ENCODE data around the gene LILRB5. TPM values are rescaled to one million over a fixed set of nuclear protein-coding genes. Genes with fewer than 3 reads are reported as not detected.
A peak's percentile ranks its signal among the peaks of the same experiment; 100 is the strongest.

Gene LILRB5
- total and polyA plus RNA-seq, 2 of the 8 experiments (the other 6 are each of a cell fraction or from before 2014, with no cell fraction given), result 0.05 TPM; not detected in 1

GRCh38 chr19:54266133-54266532 is 9.1 kb upstream of the LILRB5 start:
- Histone ChIP-seq H4K20me1 (replicated peaks in 1 of 2; ENCODE audit: control insufficient read depth in 1 of 2, insufficient read depth in 2 of 2, low read length in 2 of 2) (no peaks in the 10 kb centered on the region), H3K27me3 (replicated peaks in 1 of 4; ENCODE audit: control insufficient read depth in 3 of 4, extremely low read depth in 1 of 4, insufficient read depth in 3 of 4, low read length in 3 of 4) (no peaks in the 10 kb centered on the region), H2AFZ (ENCODE audit: low read length) (no peak overlapping the region), H3K27ac (ENCODE audit: low read depth, low read length) (no peak overlapping the region), H3K4me2 (ENCODE audit: insufficient read depth in 1 of 2, low read depth in 2 of 2, low read length in 2 of 2) (no peak overlapping the region), H3K79me2 (ENCODE audit: control insufficient read depth in 1 of 2, insufficient read depth in 2 of 2, low read length in 2 of 2) (no peaks in the 10 kb centered on the region), H4K91ac (replicated peaks; ENCODE audit: insufficient read length, low read length) (no peak overlapping the region), H3K4ac (replicated peaks; ENCODE audit: insufficient read length, low read depth, low read length) (no peak overlapping the region), H2BK120ac (replicated peaks; ENCODE audit: low read depth, low read length) (no peak overlapping the region), H2BK12ac (ENCODE audit: low read depth, low read length) (no peak overlapping the region), H3K4me1 (replicated peaks in 1 of 4; ENCODE audit: control insufficient read depth in 3 of 4, insufficient read depth in 4 of 4, low read length in 3 of 4) (peaks cover 0 to 2% (median 0%) of the 10 kb centered on the region in 4 experiments; a peak in 2 of 7 replicates), H3K9me3 (ENCODE audit: insufficient read depth in 2 of 2, low read depth in 1 of 2, low read length in 1 of 2) (no peaks in the 10 kb centered on the region), H3K23me2 (ENCODE audit: low read depth, low read length) (no peaks in the 10 kb centered on the region), H3K56ac (replicated peaks; ENCODE audit: insufficient read length, low read depth, low read length) (no peak overlapping the region), H2AK5ac (ENCODE audit: low read depth, low read length) (no peak overlapping the region), H3K79me1 (ENCODE audit: low read depth, low read length) (no peaks in the 10 kb centered on the region), H3K36me3 (ENCODE audit: control insufficient read depth in 2 of 4, insufficient read depth in 4 of 4, low read length in 3 of 4) (no peaks in the 10 kb centered on the region), H3K4me3 (ENCODE audit: extremely low read depth in 1 of 4, insufficient read depth in 2 of 4, low read depth in 3 of 4, low read length in 4 of 4) (no peak overlapping the region), H4K5ac (ENCODE audit: insufficient read length, low read depth, low read length) (no peak overlapping the region), H2BK20ac (ENCODE audit: low read length) (no peak overlapping the region), H3K18ac (ENCODE audit: extremely low read depth, low read length) (no peak overlapping the region), H3K14ac (ENCODE audit: insufficient read length) (no peak overlapping the region), H3K23ac (ENCODE audit: insufficient read length) (no peak overlapping the region), H4K8ac (ENCODE audit: extremely low read depth, insufficient read depth, low read length) (no peak overlapping the region), H2BK15ac (ENCODE audit: low read length) (no peak overlapping the region), H3K9ac (replicated peaks in 1 of 4; ENCODE audit: extremely low read depth in 1 of 4, low read depth in 3 of 4, low read length in 3 of 4) (no peak overlapping the region), H2BK5ac (ENCODE audit: low read depth, low read length) (no peak overlapping the region)
- peak; percentile 55 for TF ChIP-seq SIX5 (IDR thresholded peaks at IDR 0.05; ENCODE audit: low read depth, low read length)
- peak; percentile 79 to 96 (median 91) for TF ChIP-seq CTCF (IDR thresholded peaks at IDR 0.05; ENCODE audit: control extremely low read depth in 1 of 3, insufficient read depth in 1 of 3, low read depth in 1 of 3, low read length in 3 of 3)
- peak; percentile 100 for TF ChIP-seq TEAD4 (IDR thresholded peaks at IDR 0.05; ENCODE audit: low read depth, low read length)
- no peak for TF ChIP-seq SP4 (IDR thresholded peaks at IDR 0.05; ENCODE audit: low read length)
- peak; percentile 62 to 68 for TF ChIP-seq RAD21 (IDR thresholded peaks at IDR 0.05 in 1 of 2, conservative IDR thresholded peaks at IDR 0.05 in 1 of 2; ENCODE audit: low read depth in 2 of 2, low read length in 2 of 2)
- peak; percentile 25; the same call in 1 of the 2 replicates for TF ChIP-seq MAX (IDR thresholded peaks at IDR 0.05)
- no peak for TF ChIP-seq NANOG (IDR thresholded peaks at IDR 0.05; ENCODE audit: insufficient read depth, low read depth, low read length, poor library complexity, severe bottlenecking)
- no peak for TF ChIP-seq ZNF274 (IDR thresholded peaks at IDR 0.05; ENCODE audit: borderline replicate concordance, extremely low read depth, low read length)
- no peak for TF ChIP-seq PHF8 (conservative IDR thresholded peaks at IDR 0.05; ENCODE audit: low read depth, low read length)
- no peak for TF ChIP-seq JUN (IDR thresholded peaks at IDR 0.05; ENCODE audit: low read depth, low read length)
- FAIRE-seq (peak; percentile 99), DNase-seq (ENCODE audit: low read depth in 1 of 2, low spot score in 2 of 2) (peak; percentile 66 to 99)
- CTCF ChIA-PET (ENCODE audit: partially characterized antibody), result interaction anchor here (0.7 to 5.9 kb wide), 38 partner anchors 9 to 781 kb away, joined by 3 to 41 read pairs (median 4); partner anchors contain the start of genes LILRA5, LILRB5, RPS9 and TMC4
- POLR2A ChIA-PET (ENCODE audit: partially characterized antibody), result interaction anchor here (0.9 to 3.2 kb wide), 8 partner anchors 9 to 126 kb away, joined by 3 to 21 read pairs (median 4); partner anchors contain the start of genes LILRB5, MBOAT7, RPS9 and TSEN34
- 21% methylated on average over 6 of the region's 6 CpGs; no CpG with 5 or more reads in 1 of the 2 experiments for WGBS, 2 experiments (ENCODE audit: extremely low coverage in 1 of 2, insufficient coverage in 1 of 2, insufficient read length in 1 of 2, insufficient replicate concordance in 2 of 2, low coverage in 1 of 2, low lambda C conversion rate in 2 of 2, missing lambda C conversion rate in 1 of 2)

All from H1 (cell line).